GM12873 (cell line): ENCODE measurements around the gene PAX5.
A peak's percentile ranks its signal among the peaks of the same experiment; 100 is the strongest.

ENCODE experiments used
- TF ChIP-seq, protein P1 (sequence below): IDR thresholded peaks from 2 replicates; pipeline ENCODE4 v1.5.1; 2012; ENCODE audit warnings: low read depth, mild to moderate bottlenecking, moderate library complexity, low read length, control low read depth; ENCODE audit not compliant: insufficient read depth; ENCODE audit errors: missing control alignments

PAX5 gene

DNA sequence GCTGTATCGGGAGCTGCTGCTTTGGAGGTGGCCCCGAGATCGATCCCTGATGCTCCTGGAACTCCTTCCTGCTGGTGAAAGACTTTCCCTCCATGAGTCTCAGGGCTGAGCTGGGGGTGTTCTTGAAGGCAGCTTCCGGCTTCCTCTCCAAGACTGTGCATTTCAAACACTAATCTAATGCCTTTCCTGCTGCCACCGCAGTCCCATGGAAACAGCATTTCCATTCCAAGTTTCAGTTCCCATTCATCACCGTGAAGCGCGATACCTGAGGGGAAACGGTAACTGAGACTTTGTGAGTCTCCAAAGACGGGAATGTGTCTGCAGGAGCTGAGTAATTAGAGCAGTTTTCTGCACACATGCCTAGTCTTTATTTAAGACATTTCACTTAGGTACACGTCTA, 230.1 kb downstream of the PAX5 start:
- TF ChIP-seq, protein P1, sequence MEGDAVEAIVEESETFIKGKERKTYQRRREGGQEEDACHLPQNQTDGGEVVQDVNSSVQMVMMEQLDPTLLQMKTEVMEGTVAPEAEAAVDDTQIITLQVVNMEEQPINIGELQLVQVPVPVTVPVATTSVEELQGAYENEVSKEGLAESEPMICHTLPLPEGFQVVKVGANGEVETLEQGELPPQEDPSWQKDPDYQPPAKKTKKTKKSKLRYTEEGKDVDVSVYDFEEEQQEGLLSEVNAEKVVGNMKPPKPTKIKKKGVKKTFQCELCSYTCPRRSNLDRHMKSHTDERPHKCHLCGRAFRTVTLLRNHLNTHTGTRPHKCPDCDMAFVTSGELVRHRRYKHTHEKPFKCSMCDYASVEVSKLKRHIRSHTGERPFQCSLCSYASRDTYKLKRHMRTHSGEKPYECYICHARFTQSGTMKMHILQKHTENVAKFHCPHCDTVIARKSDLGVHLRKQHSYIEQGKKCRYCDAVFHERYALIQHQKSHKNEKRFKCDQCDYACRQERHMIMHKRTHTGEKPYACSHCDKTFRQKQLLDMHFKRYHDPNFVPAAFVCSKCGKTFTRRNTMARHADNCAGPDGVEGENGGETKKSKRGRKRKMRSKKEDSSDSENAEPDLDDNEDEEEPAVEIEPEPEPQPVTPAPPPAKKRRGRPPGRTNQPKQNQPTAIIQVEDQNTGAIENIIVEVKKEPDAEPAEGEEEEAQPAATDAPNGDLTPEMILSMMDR: no peak

DNA sequence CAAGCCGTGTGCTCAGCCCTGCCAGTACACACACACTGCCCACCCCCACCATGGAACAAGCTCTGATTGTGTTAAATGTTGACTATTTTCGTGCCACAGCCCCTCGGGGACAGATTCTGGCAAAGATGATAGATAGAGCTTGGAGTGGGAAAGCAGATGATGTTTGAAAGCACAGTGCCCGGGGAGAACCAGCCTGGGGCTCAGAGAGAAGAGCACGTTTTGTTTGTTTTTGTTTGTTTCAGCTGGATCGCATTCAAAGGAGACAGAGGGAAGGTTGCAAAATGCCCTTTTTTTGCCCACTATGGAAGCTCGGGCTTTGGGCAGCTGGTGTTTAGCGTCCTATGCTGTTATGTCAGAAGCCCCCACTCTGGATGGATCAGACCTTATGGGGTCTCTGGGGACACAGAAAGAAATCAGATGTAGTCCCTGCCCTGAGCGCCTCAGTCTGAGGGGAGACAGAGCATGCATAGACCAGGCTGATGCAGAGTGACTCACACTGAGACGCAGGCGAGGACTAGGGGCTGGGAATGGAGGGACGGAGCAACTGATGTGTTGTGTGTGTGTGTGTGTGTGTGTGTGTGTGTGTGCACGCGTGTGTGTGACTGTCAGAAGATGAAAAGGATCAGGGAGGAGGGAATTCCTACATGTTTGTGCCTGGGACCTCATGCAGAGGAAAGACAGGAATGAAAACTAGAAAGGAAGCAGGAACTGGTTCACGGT, 231.7 kb downstream of the PAX5 start:
- TF ChIP-seq, protein P1: no peak

DNA sequence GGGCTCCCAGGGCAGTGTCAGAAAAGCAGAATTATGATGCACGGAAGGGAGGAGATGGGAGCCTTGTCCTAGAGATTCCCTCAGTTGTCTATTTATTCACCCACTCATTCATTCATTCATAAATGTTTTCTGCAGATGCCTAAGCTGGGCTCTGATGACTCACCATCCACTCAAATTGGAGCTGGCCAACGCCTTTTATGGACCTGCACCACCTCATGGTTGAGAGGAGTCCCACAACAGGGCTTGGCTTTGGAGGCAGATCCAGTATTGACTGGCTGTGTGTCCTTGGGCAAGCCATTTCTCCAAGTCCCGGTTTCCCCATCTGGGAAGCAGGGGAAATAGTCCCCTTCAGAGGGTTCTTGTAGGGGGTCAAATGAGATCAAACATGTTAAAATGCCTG, 233.6 kb downstream of the PAX5 start:
- TF ChIP-seq, protein P1: no peak

DNA sequence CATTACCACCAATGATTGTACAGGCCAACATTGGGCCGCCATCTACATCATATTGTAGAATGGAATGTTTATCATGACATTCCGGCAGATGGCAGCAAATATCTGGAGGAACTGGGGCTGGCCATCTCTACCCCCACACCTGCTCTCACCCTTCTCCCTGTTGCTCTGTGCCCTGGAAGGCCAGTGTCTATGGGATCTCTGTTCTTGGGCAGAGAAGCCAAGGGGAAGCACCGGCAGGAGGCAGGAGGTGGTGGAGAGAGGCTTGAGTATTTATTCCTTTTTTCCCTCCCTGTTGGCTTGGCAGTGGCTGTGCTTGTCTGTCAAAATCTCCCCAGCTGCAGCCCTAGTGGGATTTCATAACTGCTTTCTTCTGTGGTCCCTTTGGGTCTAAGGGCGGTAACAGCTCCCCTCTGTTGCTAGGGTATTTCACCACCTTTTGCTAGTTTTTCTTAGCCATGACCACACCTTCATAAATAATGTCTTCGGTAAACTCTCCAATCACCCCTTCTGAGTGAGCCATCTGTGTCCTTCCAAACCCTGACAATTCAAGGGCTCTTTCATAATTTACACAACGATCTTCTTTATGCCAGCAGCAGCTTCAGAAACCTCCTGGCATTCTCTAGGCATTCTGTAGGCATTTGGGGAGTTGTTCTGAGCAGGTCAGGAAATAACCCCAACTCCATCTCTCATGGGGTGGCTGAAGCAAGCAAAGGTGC, 235.6 kb downstream of the PAX5 start:
- TF ChIP-seq, protein P1: peak; percentile 19

DNA sequence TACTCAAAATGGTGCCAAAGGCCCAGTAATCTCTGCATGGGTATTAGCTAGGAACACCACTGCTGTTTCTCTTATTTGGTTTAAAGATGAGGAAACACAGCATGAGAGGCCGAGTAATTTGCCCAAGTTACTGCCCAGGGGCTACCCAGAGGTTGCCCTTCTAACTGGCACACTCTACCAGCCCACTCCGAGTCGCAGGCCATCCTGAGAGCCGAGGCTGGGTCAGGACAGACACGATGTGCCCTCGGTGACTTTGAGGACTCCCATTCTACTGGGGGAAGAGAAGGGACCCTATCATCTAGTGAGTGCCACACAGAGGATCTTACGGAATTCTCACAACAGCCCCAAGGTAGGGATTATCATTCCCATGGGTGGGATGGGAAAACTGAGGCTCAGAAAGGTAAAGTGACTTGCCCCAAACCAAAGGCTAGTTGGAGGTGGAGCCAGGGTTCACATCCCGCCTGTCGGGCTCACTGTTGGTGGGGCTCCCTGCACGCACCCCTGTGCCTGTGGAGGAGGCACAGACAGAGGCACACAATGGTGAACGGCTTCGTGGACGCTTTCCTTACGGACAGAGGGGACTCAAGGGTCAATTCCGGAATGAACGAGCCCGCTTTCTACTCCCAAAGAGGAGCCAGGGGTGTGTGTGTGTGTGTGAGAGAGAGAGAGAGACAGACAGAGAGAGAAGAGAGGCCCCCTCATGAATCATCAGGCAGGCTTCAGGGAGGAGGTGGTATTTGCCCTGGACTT, 236.4 kb downstream of the PAX5 start:
- TF ChIP-seq, protein P1: no peak

DNA sequence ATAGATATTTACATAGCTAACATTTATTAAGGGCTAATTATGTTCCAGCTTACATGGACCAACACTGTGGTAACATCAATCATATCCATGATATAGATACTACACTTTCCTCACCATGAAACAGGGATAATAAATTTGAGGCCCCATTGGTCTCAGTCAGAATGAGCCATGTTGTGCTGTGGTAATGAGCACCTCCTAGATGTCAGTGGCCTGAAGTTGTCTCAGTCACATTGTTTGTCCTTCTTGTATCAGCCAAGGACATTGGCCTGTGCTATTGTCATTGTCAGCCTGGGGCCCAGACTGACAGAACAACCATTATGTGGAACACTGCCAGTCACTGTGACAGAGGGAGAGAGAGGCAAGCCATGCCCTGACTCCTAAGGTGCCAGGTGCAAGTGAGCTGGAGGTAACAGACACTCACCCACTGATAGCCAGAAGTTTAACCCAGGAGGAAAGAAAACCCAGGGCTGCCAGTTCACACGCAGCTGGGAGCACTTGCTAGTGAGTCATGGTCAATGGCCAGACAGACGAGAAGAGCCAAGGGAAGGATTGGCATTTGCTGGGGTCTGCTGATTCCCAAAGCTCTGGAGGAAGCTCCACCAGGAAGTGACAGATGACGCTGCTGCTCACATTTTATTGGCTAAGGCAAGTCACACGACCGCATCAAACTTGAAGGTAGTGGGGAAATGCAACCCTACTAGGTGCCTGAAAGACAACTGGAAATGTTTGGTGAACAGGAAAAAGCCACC, 237.2 kb downstream of the PAX5 start:
- TF ChIP-seq, protein P1: no peak
